Neuronal stem cell (in vitro differentiated cells): ENCODE data around the gene NTRK1.
A peak's percentile ranks its signal among the peaks of the same experiment; 100 is the strongest.

Source experiments
- DNase-seq: peaks from one replicate; pipeline ENCODE4 v3.0.0-alpha.2; 2013; ENCODE audit warnings: low spot score
- H2AFZ ChIP-seq: one replicate; pipeline ENCODE4 v1.6.1; 2013; ENCODE audit warnings: mild to moderate bottlenecking, low read length, inconsistent platforms
- H2AK5ac ChIP-seq: 2 replicates; pipeline ENCODE4 v1.6.1; 2013; ENCODE audit warnings: low read depth, mild to moderate bottlenecking, inconsistent platforms, low read length, moderate library complexity, mixed read lengths
- H2BK120ac ChIP-seq: 2 replicates; pipeline ENCODE4 v1.6.1; 2013; ENCODE audit warnings: low read depth, mild to moderate bottlenecking, inconsistent platforms, low read length, moderate library complexity, mixed read lengths
- H2BK12ac ChIP-seq: one replicate; pipeline ENCODE4 v1.6.1; 2013; ENCODE audit warnings: low read length, inconsistent platforms
- H2BK15ac ChIP-seq: 2 replicates; pipeline ENCODE4 v1.6.1; 2013; ENCODE audit warnings: mild to moderate bottlenecking, low read length, inconsistent platforms, mixed read lengths
- H2BK5ac ChIP-seq: one replicate; pipeline ENCODE4 v1.6.1; 2013; ENCODE audit warnings: inconsistent platforms, mild to moderate bottlenecking, low read length, moderate library complexity
- H3K14ac ChIP-seq: one replicate; pipeline ENCODE4 v1.6.1; 2013; ENCODE audit warnings: low read length, inconsistent platforms
- H3K18ac ChIP-seq: 2 replicates; pipeline ENCODE4 v1.6.1; 2013; ENCODE audit warnings: low read length, inconsistent platforms
- H3K23ac ChIP-seq: 2 replicates; pipeline ENCODE4 v1.6.1; 2013; ENCODE audit warnings: low read depth, mild to moderate bottlenecking, mixed read lengths, low read length, inconsistent platforms; ENCODE audit not compliant: poor library complexity
- H3K27ac ChIP-seq: replicated peaks from 3 replicates; pipeline ENCODE4 v1.5.1; 2013; ENCODE audit warnings: low read length, inconsistent platforms
- H3K27me3 ChIP-seq, 3 experiments: 2 replicates each; pipeline ENCODE4 v1.6.1; 2013; ENCODE audit warnings: low read length in 3 of 3, mild to moderate bottlenecking in 2 of 3, inconsistent platforms in 1 of 3, low read depth in 1 of 3, mixed read lengths in 1 of 3, moderate library complexity in 1 of 3; ENCODE audit not compliant: control insufficient read depth in 3 of 3, insufficient read depth in 3 of 3
- H3K36me3 ChIP-seq, 2 donors: replicated peaks in 1 of 2; 2 replicates each; pipeline ENCODE4 v1.6.1; 2013; ENCODE audit warnings: low read length in 2 of 2; ENCODE audit not compliant: control insufficient read depth in 2 of 2, insufficient read depth in 2 of 2
- H3K4ac ChIP-seq: 2 replicates; pipeline ENCODE4 v1.6.1; 2013; ENCODE audit warnings: inconsistent platforms, mild to moderate bottlenecking, low read length, moderate library complexity
- H3K4me1 ChIP-seq, 2 donors: 1 replicate in 1 of 2; 2 replicates in 1 of 2; pipeline ENCODE4 v1.6.1; 2013; ENCODE audit warnings: low read length in 2 of 2, low read depth in 1 of 2; ENCODE audit not compliant: control insufficient read depth in 2 of 2, insufficient read depth in 1 of 2
- H3K4me2 ChIP-seq: one replicate; pipeline ENCODE4 v1.6.1; 2013; ENCODE audit warnings: mild to moderate bottlenecking, low read length, inconsistent platforms; ENCODE audit not compliant: insufficient read depth, poor library complexity, severe bottlenecking
- H3K4me3 ChIP-seq, 2 donors: 2 replicates each; pipeline ENCODE4 v1.5.1; 2013; ENCODE audit warnings: low read length in 2 of 2, mild to moderate bottlenecking in 2 of 2, inconsistent platforms in 1 of 2, moderate library complexity in 1 of 2
- H3K79me1 ChIP-seq: one replicate; pipeline ENCODE4 v1.6.1; 2013; ENCODE audit warnings: low read depth, mild to moderate bottlenecking, inconsistent platforms, low read length, moderate library complexity
- H3K9ac ChIP-seq: one replicate; pipeline ENCODE4 v1.6.1; 2013; ENCODE audit warnings: mild to moderate bottlenecking, low read depth, low read length, inconsistent platforms; ENCODE audit not compliant: poor library complexity
- H3K9me3 ChIP-seq, 2 donors: replicated peaks in 1 of 2; 2 replicates each; pipeline versions ENCODE3 to v1.6.1; 2013; ENCODE audit warnings: low read length in 2 of 2, mild to moderate bottlenecking in 2 of 2, inconsistent platforms in 1 of 2, low read depth in 1 of 2, mixed read lengths in 1 of 2, moderate library complexity in 1 of 2; ENCODE audit not compliant: control insufficient read depth in 2 of 2, insufficient read depth in 1 of 2
- H4K8ac ChIP-seq: one replicate; pipeline ENCODE4 v1.6.1; 2013; ENCODE audit warnings: low read depth, mild to moderate bottlenecking, inconsistent platforms, low read length, moderate library complexity
- H4K91ac ChIP-seq: one replicate; pipeline ENCODE4 v1.6.1; 2013; ENCODE audit warnings: low read length, low read depth, mild to moderate bottlenecking, inconsistent platforms; ENCODE audit not compliant: poor library complexity
- WGBS, 2 donors: extraction: QIAGEN DNeasy Blood & Tissue Kit; methylation state at CpG; one replicate each; pipeline ENCODE4 v1.1.7; 2013; ENCODE audit warnings: missing lambda C conversion rate in 2 of 2, mixed read lengths in 1 of 2; ENCODE audit not compliant: insufficient read length in 2 of 2, insufficient replicate concordance in 1 of 2; ENCODE audit errors: extremely low coverage in 2 of 2; 5-methylcytosine and 5-hydroxymethylcytosine counted together

Gene NTRK1

DNA sequence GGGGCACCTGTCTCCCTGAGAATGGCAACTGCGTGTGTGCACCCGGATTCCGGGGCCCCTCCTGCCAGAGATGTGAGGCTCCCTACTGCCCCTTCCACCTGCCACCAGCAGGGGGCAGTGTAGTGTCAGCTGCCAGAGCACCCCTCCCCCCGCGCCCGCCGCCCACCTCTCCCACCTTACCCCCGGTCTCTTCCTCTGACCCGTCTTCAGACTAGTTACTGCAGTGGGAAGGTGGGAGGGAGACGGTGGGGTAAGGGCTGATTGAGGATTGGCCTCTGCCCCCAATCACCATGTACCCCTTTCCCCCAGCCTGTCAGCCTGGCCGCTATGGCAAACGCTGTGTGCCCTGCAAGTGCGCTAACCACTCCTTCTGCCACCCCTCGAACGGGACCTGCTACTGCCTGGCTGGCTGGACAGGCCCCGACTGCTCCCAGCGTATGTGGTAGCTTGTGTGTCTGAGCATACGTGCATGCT is 49.7 kb downstream of the NTRK1 start:
- whole genome bisulfite sequencing, 2 donors: no CpG with 5 or more reads among the region's 18 CpGs

GRCh38 chr1:156911577-156912298 is 51.1 kb downstream of the NTRK1 start:
- Histone ChIP-seq H4K8ac (no peak overlapping the region), H3K18ac (no peak overlapping the region), H3K4me1 (peaks cover 3 to 10% of the 10 kb centered on the region in 2 donors), H3K27me3 (peaks cover 0 to 4% (median 2%) of the 10 kb centered on the region in 3 experiments), H3K36me3 (no peaks in the 10 kb centered on the region), H3K14ac (no peak overlapping the region), H3K79me1 (peaks cover 3% of the 10 kb centered on the region), H3K4me2 (no peak overlapping the region), H3K27ac (no peak overlapping the region), H2BK12ac (no peak overlapping the region), H2AFZ (no peak overlapping the region), H2BK120ac (no peak overlapping the region), H2BK15ac (peak overlapping the region; percentile 74), H3K9me3 (no peaks in the 10 kb centered on the region), H2AK5ac (no peak overlapping the region), H3K4ac (no peak overlapping the region), H4K91ac (no peak overlapping the region), H3K23ac (no peak overlapping the region), H2BK5ac (no peak overlapping the region), H3K4me3 (no peak overlapping the region), H3K9ac (no peak overlapping the region)
- DNase-seq: no peak
- no CpG with 5 or more reads among the region's 6 CpGs for WGBS, 2 donors

More for the DNA sequence above, 49.7 kb downstream of the NTRK1 start:
- H2BK5ac ChIP-seq: peak overlapping the region; percentile 88
- H3K27me3 ChIP-seq: peaks cover 0 to 7% (median 4%) of the 10 kb centered on the region in 3 experiments
- peak overlapping the region; percentile 65 for H2BK15ac ChIP-seq
- no peak overlapping the region for H2AFZ ChIP-seq
- H3K36me3 ChIP-seq: no peaks in the 10 kb centered on the region
- H2BK12ac ChIP-seq: peak overlapping the region; percentile 99
- H2BK120ac ChIP-seq: no peak overlapping the region
- H4K91ac ChIP-seq: peak overlapping the region; percentile 27
- H3K9ac ChIP-seq: peak overlapping the region; percentile 83
- H3K23ac ChIP-seq: peak overlapping the region; percentile 86
- peak overlapping the region; percentile 44 for H3K4me2 ChIP-seq
- H3K4me1 ChIP-seq: peaks cover 3 to 10% of the 10 kb centered on the region in 2 donors
- H3K14ac ChIP-seq: peak overlapping the region; percentile 10
- H3K79me1 ChIP-seq: peaks cover 3% of the 10 kb centered on the region
- no peak overlapping the region for H3K27ac ChIP-seq
- peak overlapping the region; percentile 90 for H3K18ac ChIP-seq
- H3K4me3 ChIP-seq: no peak overlapping the region
- peaks cover 0 to 3% of the 10 kb centered on the region in 2 donors for H3K9me3 ChIP-seq
- no peak for DNase-seq
- peak overlapping the region; percentile 97 for H2AK5ac ChIP-seq
- peak overlapping the region; percentile 57 for H4K8ac ChIP-seq
- H3K4ac ChIP-seq: no peak overlapping the region

- no peak overlapping the region for H3K14ac ChIP-seq
- no peak overlapping the region for H3K4me3 ChIP-seq
- H3K27ac ChIP-seq: no peak overlapping the region
- H4K8ac ChIP-seq: no peak overlapping the region
- no peak overlapping the region for H3K4me2 ChIP-seq
- H3K23ac ChIP-seq: no peak overlapping the region
- DNase-seq: no peak
- H2BK120ac ChIP-seq: no peak overlapping the region
- H2BK12ac ChIP-seq: no peak overlapping the region
- H3K4me1 ChIP-seq: peaks cover 3 to 10% of the 10 kb centered on the region in 2 donors
- no peaks in the 10 kb centered on the region for H3K36me3 ChIP-seq
- no peaks in the 10 kb centered on the region for H3K9me3 ChIP-seq
- peaks cover 0 to 4% (median 2%) of the 10 kb centered on the region in 3 experiments for H3K27me3 ChIP-seq
- no peak overlapping the region for H3K4ac ChIP-seq
- H4K91ac ChIP-seq: no peak overlapping the region
- peaks cover 3% of the 10 kb centered on the region for H3K79me1 ChIP-seq
- H2AFZ ChIP-seq: no peak overlapping the region
- H3K18ac ChIP-seq: no peak overlapping the region
- H3K9ac ChIP-seq: no peak overlapping the region
- no peak overlapping the region for H2AK5ac ChIP-seq
- no CpG with 5 or more reads among the region's 2 CpGs for WGBS, 2 donors
- peak overlapping the region; percentile 74 for H2BK15ac ChIP-seq
- no peak overlapping the region for H2BK5ac ChIP-seq
Measured at GRCh38 chr1:156912310-156912709, 51.6 kb downstream of the NTRK1 start.
